Inferior parietal cortex (tissue), 1 donor: ENCODE measurements around the gene CSRNP3.

Source experiments
- DNase-seq: peaks from one replicate; pipeline ENCODE4 v3.0.0-alpha.2; 2016; ENCODE audit errors: extremely low spot score

Gene CSRNP3

DNA sequence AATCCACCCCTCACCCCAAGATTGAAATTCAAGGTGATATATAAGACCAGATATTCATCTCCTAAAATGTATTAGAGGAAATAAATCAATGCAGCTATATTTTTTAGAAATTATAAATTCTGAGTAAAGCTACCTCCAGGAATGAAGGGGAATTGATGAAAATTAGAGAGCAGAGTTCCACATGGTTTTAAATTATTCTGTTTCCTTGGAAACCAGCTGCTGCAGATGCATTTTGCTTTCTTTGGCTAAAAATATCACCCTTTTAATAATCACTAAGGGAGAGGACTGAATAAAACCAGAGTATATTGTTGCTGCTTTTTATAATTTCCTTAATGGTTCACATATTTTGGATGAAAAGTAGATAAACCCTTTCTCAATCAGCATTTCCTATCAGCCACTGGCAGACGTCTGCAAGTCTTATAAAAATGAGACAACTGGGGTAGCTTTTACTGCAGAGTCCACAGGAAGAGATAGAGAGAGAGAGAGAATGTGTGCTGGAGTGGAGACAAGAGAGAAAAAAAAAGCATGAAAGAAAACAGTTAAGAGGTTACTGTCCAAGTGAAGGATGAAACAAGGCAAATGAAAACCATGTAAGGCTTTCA, 2.0 kb downstream of the CSRNP3 start:
- DNase-seq = peak; percentile 55

DNA sequence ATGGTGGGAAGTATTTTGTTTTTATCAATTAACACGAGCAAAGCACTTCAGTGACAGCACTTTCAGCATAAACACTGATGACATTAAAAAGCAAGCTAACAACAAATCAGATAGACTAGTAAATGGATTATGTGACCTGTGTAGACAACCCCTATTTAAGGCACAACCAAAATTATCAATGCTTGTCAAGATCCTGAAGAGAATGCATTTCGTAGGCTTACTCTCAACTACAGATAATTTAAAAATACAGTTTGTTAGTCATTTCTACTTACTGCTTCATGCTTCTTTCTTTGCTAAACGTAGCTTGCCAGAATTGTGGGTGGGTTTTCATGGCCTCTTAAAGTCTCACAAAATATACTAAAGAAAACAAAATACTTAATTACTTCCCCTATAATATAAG, 3.4 kb downstream of the CSRNP3 start:
- DNase-seq = peak; percentile 39

DNA sequence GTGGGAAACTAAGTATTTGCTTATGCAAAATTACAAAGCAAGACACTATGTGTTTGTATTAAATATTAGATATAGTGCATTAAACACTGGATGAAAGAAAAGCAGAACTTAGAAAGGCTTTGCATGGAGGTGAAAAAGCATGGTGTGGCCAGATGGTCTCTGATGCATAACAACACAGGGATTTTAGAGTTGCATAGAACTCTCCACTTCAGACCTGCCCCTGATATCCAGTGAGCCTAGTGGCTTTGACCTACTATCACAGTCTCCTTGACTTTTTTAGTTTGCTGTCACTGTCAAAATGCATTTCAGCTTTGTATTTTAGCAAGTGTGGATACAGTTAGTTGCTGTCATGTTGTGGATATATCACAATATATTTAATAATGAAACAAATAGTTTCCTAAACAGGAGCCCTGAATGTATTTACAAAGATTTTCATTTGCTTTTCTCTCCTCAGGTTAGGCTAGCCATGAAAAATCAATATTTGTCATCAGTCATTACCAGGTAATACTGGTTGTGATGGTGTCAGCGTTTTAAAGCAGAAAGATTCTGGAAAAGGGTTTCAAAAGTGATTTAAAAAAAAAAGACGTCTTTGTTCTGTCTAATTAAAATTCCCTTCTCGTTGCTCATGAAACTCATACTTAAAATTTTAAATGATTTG, 5.2 kb downstream of the CSRNP3 start:
- peak; percentile 13 for DNase-seq

GRCh38 chr2:165475277-165476004, 5.9 kb downstream of the CSRNP3 start:
- DNase-seq = peak; percentile 42

DNA sequence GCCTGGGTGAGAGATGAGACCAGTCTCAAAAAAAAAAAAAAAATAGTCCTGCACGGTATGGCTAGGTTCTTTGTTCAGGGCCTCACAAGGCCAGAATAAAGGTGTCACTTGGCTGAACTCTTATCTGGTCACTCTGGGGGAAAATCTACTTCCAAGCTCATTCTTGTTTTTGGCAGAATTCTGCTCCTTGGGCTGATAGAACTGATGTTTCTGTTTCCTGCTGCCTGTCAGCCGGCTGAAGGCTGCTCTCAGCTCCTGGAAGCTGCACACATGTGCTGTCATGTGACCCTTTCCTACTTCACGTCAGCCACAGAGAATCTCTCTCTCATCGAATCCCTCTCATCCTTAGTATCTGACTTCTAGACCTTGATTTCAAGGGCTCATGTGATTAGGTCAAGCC, 10.4 kb downstream of the CSRNP3 start:
- DNase-seq = no peak

DNA sequence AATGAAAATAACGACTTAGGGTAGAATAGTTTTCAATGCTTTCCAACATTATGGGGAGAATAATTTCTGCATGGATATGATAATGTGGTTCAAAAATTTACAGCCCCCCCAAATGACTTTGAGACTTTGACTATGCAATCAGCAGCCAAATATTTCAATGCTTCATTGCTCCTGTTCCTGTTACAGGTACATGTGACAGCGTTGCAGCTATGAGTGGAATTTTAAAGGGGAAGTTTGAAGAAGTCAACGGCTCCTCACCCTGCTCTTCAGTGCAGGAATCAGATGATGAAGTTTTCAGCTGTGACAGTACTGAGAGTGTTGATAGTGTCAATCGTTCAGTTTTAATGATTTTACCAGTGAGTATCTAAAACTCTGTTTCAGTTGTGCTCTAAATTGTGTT, 25.1 kb downstream of the CSRNP3 start:
- DNase-seq = no peak

- DNase-seq = no peak
Measured at GRCh38 chr2:165497659-165498317, 28.3 kb downstream of the CSRNP3 start.

DNA sequence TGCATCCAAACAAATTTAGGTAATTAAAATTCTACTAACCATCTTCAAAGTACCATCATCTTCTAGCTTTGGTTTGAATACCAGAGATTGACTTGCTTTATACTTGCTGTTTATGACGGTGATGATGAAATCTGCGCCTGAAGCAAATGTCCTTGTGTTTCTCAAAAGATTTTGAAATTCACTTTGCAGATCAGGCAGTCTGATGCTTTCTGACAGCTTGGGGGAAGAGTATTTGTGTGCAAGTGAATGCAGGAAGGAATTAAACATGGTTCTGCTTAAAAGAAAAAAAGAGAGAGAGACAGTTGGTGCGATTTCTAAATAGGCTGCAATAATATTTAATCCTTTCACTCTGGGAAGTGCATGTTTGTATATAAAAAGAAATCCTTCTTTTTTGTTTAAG, 29.6 kb downstream of the CSRNP3 start:
- DNase-seq = no peak

DNA sequence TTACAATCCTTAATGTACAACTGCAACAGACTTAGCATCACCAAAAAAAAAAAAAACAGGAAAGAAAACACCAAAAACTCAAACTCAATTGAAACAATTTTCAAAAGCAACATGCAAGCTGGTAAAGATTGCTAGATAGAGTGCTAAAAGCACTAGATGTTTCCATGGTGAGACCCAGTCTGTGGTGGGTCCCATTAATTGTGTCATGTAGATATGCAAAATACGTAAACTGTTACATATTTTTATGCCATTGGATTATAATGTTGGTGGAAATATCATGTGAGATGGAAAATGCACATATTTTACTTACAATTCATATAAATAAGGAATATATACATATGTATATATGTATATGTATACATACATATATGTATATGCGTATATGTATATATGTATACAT, 30.5 kb downstream of the CSRNP3 start:
- DNase-seq = no peak

DNA sequence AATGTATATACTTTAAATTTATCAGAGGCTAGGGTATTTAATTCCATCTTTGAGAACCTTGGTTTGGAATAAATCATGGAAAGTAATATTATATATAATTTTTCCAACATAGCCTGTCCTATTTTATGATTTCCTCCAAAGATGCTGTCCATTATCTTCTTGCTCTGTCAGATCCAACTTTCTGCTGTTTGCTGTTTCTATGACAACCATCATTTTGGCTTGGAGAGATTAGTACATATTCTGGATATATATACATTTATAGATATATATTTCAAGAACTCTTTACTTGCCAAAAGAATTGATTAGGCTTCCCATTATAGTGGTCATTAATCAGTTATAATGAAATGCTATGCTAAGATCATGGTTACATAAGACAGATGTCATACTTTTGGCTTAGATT, 31.3 kb downstream of the CSRNP3 start:
- DNase-seq = no peak

DNA sequence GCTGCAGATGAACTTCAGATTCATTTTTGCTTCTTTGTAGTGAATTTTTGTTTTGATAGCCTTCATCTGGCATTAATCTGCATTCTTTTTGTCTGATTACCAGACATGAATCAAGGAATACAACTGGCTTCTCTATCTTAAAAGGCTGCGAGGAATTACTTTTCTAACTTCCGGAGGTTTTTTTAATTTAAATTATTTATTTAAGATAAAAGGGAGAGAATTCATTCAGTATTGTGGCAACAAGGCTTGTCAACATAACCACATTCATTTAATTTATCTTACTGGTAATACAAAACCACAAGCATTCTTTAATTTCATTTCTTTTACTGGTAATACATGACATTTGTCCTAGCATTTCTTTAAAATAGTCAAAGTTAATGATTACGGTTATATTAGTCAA, 36.0 kb downstream of the CSRNP3 start:
- no peak for DNase-seq

DNA sequence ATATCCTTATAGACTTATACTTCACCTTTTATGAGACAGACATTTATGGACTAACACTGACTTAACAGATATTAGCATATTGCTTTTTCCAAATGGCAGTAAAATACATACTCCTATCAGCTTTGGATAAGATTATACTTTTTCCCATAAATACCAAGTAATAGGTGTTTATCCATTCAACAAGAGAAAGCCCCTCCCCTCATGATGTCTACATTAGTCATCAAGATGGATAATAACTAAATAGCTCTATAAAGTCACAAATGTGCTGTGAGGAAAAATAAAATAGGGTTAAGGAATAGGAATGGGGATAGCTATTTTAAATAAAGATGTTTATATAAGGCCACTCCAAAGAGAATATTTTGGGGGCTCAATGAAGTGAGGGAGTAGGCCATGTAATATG, 39.4 kb downstream of the CSRNP3 start:
- no peak for DNase-seq

- DNase-seq = no peak
Measured at GRCh38 chr2:165513479-165513878, 44.0 kb downstream of the CSRNP3 start.

- DNase-seq = no peak
Measured at GRCh38 chr2:165518611-165519010, 49.1 kb downstream of the CSRNP3 start.

DNA sequence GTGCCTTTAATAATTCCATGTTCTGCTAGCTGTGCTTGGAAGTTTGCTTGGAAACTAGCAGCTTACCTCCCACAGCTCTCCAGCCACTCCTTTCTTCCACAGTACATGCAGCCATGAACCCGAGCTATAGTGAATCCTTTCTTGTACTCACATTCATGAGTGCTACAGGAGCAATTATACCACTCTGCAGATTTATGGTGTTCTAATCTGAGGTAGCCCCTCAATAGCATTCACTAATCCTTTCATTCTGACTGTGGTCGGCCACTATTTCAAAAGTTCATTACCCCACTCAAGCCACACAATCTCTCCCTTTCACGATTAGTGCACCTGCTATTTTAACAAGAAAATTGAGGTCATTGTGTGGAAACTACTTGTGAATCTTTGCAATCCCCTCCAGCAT, 53.2 kb downstream of the CSRNP3 start:
- no peak for DNase-seq

DNA sequence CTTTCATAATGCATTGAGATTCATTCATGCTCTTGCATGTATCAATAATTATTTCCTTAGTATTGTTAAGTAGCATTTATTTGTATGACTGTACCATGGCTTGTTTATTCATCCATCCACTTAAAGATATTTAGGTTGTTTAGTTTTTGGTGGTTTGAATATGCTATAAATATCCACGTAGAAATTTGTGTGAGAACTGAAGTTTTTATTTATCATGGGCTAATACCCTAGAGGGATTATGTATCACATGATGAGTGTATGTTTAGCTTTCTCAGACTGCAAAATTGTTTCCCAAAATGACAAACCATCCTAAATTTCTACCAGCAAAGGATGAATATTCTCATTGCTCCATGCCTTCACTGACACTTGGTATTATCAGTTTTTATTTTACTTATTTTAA, 55.2 kb downstream of the CSRNP3 start:
- DNase-seq = no peak

- DNase-seq = no peak
Measured at GRCh38 chr2:165528691-165529090, 59.2 kb downstream of the CSRNP3 start.

DNA sequence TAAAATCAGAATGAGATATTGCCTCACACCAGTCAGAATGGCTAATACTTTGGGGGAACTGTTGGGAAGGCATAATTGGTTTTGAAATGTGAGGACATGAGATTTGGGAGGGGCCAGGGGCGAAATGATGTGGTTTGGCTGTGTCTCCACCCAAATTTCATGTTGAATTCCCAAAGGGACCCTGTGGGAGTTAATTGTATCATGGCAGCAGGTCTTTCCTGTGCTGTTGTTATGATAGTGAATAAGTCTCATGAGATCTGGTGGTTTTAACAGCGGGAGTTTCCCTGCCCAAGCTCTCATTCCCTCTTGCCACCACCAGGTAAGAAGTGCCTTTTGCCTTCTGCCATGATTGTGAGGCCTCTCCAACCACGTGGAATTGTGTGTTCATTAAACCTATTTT, 59.6 kb downstream of the CSRNP3 start:
- DNase-seq = no peak

DNA sequence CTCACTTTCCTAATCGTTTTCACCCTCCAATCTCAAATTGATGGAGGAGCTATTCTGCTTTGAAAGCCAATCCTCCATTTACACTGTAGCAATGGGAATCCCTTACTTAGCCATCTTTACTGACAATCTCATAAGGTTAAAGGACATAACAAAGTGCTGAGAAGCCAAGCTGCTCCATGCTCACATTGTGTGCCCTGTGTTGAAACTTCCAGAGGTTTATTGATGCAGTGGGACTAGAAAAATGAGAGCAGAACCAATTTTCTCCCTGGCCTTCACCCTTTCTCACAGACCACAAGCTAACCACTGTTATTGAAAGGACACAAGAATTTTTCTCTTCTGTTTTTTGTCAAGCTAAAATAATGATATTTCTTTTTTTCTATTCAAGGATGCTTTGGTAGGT, 63.8 kb downstream of the CSRNP3 start:
- no peak for DNase-seq

- DNase-seq = no peak
Measured at GRCh38 chr2:165535471-165535870, 66.0 kb downstream of the CSRNP3 start.

DNA sequence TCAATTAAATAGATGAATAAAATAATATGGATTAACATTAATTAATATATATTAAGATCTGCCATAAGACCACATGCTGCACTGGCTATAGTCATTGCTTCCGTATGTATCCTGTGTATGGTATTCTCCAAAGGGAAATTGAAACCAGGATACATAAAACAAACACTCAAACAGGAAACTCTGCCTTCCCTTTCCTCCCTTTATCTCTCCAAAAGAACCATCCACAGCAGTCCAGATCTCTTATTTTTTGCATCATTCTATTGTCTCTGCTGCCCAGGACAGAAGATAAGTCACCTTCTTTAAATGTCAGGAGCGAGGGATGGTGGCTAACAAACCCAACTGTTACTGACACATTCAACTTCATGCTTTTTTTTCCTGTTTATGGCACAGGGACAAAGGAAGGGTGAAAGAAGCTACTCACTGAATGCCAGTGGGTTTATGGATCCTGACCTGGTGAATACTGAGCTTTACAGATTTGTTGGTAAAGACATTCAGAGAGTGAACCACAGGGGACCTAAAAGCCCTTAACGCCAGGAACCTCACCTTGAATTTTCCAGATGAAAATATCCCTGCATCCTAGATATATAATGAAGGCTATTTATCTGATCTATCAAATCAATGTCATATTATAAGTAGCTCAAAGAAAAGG, 67.5 kb downstream of the CSRNP3 start:
- no peak for DNase-seq

- no peak for DNase-seq
Measured at GRCh38 chr2:165539985-165540384, 70.5 kb downstream of the CSRNP3 start.
